ENCODE results near the gene PACSIN1.
A peak's percentile ranks its signal among the peaks of the same experiment; 100 is the strongest.

PACSIN1 gene

DNA sequence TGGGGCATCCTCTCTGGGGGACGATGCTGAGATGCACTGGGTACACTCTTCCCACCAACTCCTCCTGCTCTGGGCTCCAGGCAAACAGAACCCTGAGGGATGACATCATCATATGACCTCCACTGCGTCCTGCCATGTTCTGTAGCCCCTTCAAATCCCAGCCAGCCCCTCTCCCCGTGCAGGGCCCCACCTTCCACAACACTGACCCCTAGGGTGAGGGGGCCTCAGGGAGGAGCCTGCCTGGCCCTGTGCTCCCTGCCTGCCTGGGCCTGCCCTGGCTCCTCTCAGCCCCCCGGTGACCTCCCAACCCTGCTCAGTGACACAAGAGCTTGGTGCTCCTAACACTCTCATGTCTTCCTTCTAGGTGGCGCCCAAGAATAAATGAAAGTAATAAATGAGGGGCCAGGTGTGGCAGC, 99.9 kb downstream of the PACSIN1 start:
- DNase-seq = no peak

DNA sequence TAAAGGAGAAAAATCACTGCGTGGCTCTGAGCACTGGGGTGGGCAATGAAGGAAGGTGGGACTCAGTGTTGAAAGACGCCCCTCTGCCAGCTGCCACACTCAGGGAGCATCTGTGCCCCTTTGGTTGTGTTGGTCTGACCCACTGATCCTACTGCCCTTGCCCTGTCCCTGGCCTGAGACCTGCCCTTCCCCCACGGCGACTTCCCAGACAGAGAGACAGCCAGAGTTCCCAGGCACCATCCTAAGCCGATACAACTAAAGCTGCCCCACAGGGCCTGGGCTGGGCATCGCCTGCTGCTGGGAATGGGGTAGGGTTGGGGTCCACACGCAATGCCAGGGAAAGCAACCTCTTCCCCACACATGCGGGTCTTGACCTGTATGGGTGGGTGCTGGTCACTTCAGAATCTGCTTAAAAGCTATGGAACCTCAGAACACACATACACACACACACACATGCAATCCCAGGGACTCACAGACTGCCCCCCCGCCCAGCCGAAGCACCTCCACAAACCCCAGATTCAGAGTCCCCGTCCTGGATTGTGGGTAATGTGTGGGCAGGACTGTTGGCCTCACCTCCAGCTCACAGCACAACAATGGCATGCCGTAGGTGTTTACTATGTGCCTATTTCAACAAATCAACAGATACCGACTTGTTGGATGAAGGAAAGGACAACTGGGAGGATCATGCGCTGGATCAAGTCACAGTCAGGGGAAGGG, 101.1 kb downstream of the PACSIN1 start:
- DNase-seq = no peak

DNA sequence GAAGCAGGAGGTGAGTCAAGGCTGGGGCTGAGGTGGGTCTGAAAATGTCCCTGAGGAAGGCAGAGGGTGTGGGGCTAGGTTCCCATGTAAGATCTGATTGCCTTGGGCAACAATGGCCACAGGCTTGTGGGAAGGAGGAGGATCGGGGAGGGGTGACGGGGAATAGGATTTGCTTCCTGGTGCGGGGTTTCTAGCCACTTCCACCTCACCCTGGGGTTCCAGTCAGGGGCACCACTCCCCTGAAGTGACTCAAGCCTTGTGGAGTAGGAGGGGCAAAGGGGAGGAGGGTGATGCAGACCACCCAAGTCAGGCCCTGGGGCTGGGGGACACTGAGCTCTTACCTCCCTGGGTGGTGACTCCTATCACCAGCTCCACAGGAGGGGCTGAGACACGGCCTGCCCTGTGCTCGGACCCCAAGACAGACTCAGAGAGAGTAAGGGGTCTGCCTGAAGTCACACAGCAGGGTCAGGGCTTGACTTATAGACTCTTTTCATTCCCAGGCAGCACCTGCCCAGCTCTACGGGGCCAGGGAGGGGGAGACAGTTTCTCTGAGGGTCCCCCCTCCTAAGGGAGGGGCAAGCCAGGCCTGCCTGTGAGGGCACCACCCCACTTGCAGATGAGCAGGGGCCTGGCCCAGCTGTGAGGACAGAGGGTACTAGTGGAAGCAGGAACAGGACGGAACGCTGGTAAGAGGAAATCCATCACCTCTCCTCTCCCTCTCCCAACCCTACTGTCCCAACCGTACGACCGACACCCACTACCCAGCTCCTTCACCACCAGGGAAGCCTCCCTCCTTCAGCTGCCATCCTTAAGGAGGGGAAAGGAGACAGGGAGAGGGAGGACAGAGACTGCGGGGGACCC, 102.7 kb downstream of the PACSIN1 start:
- no peak for DNase-seq

DNA sequence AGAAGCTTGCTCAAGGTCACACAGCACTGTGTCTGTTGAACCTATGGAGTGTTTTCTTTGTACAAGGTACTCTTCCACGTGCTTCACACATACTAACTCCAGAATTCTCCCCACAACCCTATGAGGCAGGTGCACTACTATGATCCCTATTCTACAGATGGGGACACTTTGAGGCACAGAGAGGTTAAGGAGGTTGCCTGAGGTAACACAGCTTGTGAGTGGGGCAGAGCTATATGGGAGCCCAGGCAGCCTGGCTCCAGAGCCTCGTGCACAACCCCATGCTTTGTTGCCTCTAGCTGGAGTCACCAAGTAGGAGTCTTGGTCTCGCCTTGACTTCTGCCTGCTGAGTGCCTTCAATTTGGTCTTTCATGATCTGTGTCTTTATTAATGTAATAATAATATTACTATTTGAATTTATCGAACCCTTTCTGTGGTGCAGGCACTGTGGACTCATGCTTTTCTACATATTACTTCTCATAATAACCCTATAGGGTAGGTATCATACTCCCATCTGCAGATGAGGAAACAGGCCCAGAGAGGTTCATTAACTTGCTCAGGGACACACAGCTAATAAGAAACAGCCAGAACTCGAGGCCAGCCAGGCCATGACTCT, 103.6 kb downstream of the PACSIN1 start:
- no peak for DNase-seq

GRCh38 chr6:34570066-34570833, 104.4 kb downstream of the PACSIN1 start:
- DNase-seq = no peak

- DNase-seq = no peak
Measured at GRCh38 chr6:34571388-34571787, 105.5 kb downstream of the PACSIN1 start.

- DNase-seq = no peak
Measured at GRCh38 chr6:34572021-34572420, 106.1 kb downstream of the PACSIN1 start.

DNA sequence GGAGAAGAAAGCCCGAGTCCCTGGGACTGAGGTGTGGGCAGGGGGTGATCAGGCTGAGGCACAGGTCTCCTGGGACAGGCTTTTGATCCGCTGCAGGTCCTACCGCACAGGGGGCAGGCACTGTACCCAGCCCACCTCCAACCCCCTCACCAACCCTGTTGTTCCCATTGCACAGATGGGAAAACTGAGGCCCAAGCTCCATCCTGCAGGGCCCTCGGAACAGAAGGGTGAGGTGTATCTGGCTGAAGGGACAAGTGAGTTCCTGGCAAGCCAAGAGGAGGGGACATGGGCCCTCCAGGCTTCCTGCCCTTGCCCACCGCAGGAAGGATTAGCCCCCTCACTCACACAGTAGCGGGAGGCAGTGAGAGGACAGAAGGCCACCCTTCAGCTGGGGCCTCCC, 106.7 kb downstream of the PACSIN1 start:
- DNase-seq = no peak

DNA sequence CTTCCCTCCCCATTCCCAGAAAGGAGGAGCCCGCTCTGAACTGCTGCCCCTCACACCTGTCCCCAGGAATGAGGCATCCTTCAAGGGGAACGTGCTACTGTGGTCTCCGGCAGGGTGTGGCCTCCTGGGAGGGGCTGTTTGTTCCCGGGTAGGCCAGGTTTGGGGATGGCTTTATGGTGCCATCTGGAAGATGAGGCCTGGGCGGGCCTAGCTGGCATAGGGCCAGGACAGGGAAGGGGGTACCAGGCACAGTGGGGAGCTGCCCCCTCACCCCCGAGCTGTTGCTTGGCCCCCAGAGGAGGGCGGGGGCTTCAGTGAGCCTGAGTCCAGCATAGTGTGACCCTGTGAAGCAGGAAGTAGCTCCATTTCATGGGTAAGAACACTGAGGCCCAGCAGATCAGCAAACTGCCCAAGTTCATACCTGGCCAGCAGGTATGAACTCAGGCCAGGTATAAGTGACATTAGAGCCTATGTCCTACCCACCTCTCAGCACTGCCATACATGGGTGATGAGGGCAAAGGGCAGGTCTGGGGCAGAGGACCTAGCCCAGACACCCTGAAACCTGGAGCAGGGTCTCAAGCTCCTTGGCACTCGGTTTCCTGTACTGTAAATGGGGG, 107.8 kb downstream of the PACSIN1 start:
- DNase-seq = no peak

- no peak for DNase-seq
Measured at GRCh38 chr6:34574647-34575293, 108.9 kb downstream of the PACSIN1 start.

- no peak for DNase-seq
Measured at GRCh38 chr6:34575326-34575725, 109.5 kb downstream of the PACSIN1 start.

GRCh38 chr6:34576286-34576955, 110.5 kb downstream of the PACSIN1 start:
- peak in 1 of 4 experiments; percentile 27 for DNase-seq

- DNase-seq = no peak
Measured at GRCh38 chr6:34578445-34579262, 112.8 kb downstream of the PACSIN1 start.

DNA sequence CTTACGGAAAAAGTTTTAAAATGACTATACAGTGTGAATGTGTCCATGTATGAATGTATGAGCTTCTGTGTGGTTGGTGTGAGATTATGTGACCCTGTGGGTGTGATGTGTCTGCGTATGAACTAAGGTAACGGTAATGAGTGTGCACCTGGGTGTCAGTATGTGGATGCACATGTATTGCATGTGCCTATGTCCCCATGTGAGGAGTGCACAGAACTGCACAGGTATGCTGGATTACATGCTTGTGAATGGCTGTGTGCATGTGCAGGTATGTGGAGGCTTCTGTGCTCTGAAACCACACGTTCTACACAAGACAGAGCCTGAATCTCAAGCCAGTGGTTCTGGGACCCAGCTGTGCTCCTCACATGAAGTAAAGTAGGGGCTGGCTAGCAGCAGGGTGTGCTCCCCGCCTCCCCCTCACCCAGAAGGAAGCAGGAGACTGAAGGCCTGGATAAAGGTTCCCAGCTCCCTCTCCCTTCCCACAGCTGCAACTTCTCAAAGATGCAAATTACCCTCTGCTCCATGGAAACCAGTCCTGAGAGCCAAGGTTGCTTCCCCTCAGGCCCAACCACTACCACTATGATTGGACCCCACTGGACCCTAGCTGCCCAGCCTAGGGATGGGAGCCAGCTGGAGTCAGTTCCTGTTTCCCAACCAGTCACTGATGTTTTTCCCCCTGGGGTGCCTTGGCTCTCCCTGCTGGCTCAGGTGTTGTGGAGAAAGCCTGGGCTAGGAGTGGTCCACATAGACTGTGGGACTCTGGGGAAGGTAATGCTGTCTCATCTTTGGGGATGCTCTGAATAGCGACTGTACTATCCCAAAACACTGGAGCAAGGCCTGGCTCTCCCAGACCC, 115.1 kb downstream of the PACSIN1 start:
- no peak for DNase-seq

GRCh38 chr6:34581561-34581920, 115.7 kb downstream of the PACSIN1 start:
- no peak for DNase-seq

- DNase-seq = no peak
Measured at GRCh38 chr6:34583461-34583860, 117.6 kb downstream of the PACSIN1 start.

DNA sequence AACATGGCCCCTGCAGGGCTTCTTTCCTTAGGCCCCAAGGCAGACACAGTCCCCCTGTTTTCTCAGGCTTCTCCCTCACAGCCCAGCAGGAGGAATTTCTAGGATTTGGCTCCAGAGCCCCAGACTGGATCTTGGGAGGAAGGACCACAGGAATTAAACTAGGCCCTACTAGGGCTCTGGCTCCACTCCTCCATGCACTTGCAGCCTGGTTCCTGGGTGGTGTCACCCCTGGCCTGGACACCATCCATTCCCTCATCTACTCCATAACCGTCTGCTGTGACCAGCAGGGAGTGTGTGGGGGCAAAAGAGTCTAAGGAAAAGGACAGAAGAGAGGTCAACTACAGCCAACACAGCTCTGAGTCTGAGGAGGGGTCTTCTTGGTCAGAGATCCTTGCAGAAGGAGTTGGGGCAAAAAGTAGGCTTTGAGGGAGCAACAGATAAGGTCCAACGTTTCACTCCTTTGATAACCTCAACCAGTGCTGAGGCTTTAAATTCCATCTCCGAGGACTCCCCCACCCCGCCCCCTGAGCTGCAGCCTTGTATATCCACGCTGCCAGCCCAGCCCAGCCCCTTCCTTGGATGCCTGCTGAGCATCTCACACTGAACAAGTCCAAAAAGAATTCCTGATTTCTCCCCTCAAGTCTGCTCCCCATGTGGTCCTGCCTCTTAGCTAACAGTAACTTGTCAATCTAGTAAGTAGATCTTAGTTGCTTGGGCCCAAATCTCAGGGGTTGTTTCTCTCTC, 118.2 kb downstream of the PACSIN1 start:
- no peak for DNase-seq

DNA sequence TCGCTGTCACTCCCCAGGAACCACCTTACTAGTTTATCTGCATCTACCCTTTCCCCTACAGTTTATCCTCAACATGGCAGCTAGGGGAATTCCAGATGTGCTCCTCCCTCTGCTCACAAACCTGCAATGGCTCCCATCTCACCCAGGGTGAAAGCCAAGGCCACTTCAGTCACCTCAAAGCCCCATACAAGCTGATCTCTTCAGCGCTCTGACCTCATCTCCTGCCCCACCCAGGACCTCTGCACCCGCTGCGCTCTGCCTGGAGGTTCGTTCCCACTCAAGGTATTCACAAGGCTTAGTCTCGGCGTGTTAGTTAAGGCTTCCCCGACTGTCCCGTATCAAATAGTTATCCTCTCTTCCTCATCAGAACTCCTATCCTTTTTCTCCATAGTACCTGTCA, 118.8 kb downstream of the PACSIN1 start:
- no peak for DNase-seq
